ENCODE results near the gene CNPY1.

DNA sequence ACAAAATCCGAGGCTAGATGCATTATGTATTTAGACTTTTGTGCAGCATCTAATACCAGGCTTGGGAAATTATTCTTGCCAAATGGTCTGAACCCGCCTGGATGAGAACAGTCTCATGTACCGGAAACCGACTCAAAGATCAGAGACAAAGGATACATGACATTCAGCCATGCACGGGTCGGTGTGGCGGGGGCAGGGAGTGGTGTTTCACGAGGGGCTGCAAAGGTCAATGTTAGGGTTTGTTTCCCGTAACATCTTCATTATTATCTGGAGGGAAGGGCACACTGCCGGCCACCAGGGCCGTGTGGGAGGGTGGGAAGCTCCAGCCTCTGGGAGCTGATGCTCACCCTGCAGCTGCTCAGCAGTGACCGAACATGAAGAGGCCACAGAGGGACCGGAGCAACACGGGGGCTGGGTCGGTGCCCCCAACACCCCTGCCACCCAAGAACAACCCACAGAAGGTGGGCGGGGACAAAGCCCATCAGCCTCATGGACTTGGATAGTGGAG, 23.1 kb downstream of the CNPY1 start:
- TF ChIP-seq EP300 (IDR thresholded peaks at IDR 0.05; ENCODE audit: low read depth) (no peak), POLR2A (IDR thresholded peaks at IDR 0.05) (no peak), POLR2AphosphoS5 (IDR thresholded peaks at IDR 0.05) (no peak)
- TF ChIP-seq, protein P1, sequence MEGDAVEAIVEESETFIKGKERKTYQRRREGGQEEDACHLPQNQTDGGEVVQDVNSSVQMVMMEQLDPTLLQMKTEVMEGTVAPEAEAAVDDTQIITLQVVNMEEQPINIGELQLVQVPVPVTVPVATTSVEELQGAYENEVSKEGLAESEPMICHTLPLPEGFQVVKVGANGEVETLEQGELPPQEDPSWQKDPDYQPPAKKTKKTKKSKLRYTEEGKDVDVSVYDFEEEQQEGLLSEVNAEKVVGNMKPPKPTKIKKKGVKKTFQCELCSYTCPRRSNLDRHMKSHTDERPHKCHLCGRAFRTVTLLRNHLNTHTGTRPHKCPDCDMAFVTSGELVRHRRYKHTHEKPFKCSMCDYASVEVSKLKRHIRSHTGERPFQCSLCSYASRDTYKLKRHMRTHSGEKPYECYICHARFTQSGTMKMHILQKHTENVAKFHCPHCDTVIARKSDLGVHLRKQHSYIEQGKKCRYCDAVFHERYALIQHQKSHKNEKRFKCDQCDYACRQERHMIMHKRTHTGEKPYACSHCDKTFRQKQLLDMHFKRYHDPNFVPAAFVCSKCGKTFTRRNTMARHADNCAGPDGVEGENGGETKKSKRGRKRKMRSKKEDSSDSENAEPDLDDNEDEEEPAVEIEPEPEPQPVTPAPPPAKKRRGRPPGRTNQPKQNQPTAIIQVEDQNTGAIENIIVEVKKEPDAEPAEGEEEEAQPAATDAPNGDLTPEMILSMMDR (IDR thresholded peaks at IDR 0.05), result no peak
